ENCODE data around the gene ADAM10. TPM values are rescaled to one million over a fixed set of nuclear protein-coding genes. Genes with fewer than 3 reads are reported as not detected.

ADAM10 gene
- total RNA-seq, 1 donor from 2014 or later, result 85.9 TPM

DNA sequence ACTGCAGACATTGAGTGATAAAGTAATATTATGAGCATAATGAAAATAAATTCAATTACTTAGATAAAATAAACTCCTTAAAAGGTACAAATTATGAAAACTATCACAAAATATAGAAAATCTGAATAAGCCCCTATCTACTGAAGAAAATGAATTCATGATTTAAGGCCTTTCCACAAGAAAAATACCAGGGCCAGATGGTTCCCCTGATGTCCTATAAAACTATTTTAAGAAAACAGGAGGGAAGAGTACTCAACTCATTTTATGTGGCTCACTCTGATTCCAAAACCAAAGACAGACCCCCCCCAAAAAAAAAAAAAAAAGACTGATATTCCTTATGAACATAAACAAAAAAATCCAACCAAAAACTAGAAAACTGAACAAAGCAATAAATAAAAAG lies 59.9 kb downstream of the ADAM10 start:
- no peak for DNase-seq (ENCODE audit: low spot score)
- intact Hi-C loops (cut with DNase I), result no loop called here

DNA sequence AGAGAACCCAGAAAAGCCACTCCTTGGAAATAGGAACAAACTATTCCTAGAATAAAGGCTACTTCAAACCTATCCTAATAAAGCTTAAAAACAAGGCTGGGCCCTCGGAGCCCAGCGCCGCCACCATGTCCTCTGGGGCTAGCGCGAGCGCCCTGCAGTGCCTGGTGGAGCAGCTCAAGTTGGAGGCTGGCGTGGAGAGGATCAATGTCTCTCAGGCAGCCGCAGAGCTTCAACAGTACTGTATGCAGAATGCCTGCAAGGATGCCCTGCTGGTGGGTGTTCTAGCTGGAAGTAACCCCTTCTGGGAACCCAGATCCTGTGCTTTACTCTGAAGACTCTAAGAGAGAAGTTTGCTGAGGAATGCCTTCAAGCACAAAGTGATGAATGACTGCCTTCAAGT lies 63.2 kb downstream of the ADAM10 start:
- intact Hi-C loops (cut with DNase I), result no loop called here
- no peak for DNase-seq (ENCODE audit: low spot score)

DNA sequence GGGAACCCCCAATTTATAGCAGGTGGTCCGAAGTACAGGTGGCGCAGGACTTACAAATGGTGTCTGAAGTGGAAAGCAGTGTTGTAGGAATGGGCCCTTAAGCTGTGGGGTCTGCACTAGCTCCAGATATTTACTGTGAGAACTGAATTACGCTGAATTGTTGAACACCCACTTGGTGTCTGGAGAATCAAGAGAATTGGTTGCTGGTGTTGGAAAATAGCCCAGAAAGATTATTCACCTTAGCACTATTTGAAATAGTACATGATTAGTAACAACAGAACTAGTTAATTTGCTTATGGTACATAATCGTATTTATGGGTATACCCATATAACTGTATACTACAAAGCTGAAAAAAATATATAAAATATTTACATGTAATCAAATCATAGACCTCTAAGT lies 64.8 kb downstream of the ADAM10 start:
- no peak for DNase-seq (ENCODE audit: low spot score)
- intact Hi-C loops (cut with DNase I), result no loop called here

DNA sequence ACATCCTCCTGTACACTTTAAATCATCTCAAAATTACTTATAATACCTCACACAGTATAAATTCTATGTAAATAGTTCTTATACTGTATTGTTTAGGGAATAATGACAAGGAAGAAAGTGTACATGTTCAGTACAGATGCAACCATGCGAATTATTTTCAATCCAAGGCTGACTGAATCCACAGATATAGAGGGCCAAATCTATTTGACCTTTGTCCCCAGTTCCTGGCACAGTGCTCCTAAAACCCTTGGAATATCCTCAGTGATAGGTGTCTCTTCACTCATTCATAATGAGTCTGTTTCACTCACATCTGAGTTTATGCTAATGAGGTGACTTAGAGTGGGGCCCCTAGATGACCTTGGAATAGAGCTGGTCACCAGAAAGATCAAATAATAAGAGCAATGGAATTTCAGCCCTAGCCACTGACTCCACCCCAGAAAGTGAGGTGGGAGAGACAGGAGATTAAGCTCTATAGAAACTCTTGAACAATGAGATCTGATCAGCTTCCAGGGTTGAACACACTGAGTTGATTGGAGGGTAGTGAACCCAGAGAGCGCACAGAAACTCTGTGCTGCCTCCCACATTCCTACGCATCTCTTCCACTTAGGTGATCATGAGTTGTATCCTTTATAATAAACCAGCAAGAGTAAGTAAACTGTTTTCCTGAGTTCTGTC lies 65.3 kb downstream of the ADAM10 start:
- no peak for DNase-seq (ENCODE audit: low spot score)
- intact Hi-C loops (cut with DNase I), result no loop called here

GRCh38 chr15:58682234-58682633 lies 67.3 kb downstream of the ADAM10 start:
- intact Hi-C loops (cut with DNase I), result no loop called here
- DNase-seq (ENCODE audit: low spot score), result no peak

- intact Hi-C loops (cut with DNase I), result no loop called here
- no peak for DNase-seq (ENCODE audit: low spot score)
These were observed 70.8 kb downstream of the ADAM10 start for GRCh38 chr15:58678683-58679082.

DNA sequence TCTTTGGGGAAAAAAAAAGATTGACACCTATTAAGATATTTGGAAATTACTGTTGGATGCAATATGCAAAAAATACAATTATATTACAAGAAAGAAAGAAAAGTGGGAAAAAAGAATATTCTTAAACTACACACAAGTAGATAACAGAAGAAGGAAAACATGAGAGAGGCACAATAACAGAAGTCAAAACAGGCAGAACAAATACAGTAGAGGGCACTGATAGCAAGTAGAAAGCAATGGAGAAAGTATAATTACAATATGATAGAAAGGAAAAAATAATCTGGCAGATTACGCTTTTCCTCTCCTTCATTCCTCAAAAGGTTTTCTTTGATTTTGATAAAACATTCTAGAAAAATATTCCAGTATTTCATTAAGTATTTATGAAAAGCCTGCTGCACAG lies 72.1 kb downstream of the ADAM10 start:
- no peak for DNase-seq (ENCODE audit: low spot score)
- intact Hi-C loops (cut with DNase I), result no loop called here

GRCh38 chr15:58676766-58677165 lies 72.7 kb downstream of the ADAM10 start:
- DNase-seq (ENCODE audit: low spot score), result no peak
- intact Hi-C loops (cut with DNase I), result no loop called here

DNA sequence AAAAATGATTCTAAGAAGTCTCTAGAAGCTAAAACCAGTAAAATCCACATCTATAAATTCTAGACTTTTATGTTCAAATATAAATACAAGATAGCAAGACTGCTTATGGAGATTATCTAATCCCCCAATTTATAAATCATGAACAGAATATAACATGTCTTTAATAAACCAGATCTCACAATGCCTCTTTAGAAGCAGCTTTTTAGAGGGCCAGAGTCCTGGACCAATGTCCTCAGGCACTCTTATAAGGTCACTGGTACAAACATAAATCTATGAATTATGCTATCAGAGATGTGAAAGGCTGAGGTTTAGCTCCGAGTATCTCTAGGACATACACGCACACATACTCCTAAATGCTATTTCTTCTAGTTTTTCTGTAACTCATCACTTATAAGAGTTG lies 78.3 kb downstream of the ADAM10 start:
- DNase-seq (ENCODE audit: low spot score), result no peak
- intact Hi-C loops (cut with DNase I), result loop anchor here (5.0 kb wide), 1 partner anchor 76 kb away; the partner anchor contains the start of gene ADAM10

DNA sequence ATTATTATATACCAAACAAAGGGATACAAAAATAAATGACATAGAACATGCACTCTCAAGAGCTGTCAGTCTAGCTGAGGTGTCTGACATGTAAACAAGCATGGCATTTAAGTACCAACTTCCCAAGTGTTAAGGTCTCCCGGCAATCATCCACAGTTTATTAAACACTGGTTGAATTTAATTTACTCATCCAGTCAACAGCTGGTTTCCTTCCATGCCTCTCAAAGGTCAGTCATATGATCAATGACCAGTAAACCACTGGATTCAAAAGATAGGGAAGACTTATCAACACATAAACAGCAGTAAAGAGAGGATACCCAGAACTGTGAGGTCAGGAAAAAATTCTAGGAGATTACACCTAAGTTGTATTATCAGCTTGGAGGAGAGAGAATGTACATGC lies 80.4 kb downstream of the ADAM10 start:
- intact Hi-C loops (cut with DNase I), result loop anchor here (5.0 kb wide), 1 partner anchor 337 kb away; no protein-coding TSS in a partner anchor
- DNase-seq (ENCODE audit: low spot score), result no peak

GRCh38 chr15:58666957-58667356 lies 82.5 kb downstream of the ADAM10 start:
- intact Hi-C loops (cut with DNase I), result loop anchor here (5.0 kb wide), 1 partner anchor 335 kb away; no protein-coding TSS in a partner anchor

GRCh38 chr15:58665672-58666071 lies 83.8 kb downstream of the ADAM10 start:
- no peak for DNase-seq (ENCODE audit: low spot score)
- intact Hi-C loops (cut with DNase I), result loop anchor here (5.0 kb wide), 1 partner anchor 333 kb away; no protein-coding TSS in a partner anchor

More at GRCh38 chr15:58666957-58667356, 82.5 kb downstream of the ADAM10 start:
- DNase-seq (ENCODE audit: low spot score), result no peak

DNA sequence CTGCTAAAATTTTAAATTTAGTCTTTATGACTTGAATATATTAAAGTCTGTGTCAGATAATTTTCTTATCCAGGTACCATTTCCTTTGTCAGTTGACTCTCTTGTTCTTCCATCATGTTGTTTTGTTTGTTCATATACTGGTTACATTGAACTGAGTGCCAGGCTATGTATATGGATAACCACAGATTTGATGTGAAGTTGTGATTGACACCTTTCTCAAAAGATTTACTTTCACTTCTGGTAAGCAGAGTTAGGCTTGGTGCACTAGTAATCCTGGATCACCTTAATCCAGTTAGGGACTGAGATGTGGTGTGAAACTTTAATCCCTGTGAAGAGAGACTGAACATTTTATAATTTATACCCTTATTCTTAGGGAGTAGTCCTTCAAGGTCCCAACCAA lies 99.4 kb downstream of the ADAM10 start:
- no peak for DNase-seq (ENCODE audit: low spot score)
- intact Hi-C loops (cut with DNase I), result no loop called here

GRCh38 chr15:58649175-58649574 lies 100.3 kb downstream of the ADAM10 start:
- intact Hi-C loops (cut with DNase I), result no loop called here
- DNase-seq (ENCODE audit: low spot score), result no peak

GRCh38 chr15:58643996-58644395 lies 105.5 kb downstream of the ADAM10 start:
- DNase-seq (ENCODE audit: low spot score), result no peak

DNA sequence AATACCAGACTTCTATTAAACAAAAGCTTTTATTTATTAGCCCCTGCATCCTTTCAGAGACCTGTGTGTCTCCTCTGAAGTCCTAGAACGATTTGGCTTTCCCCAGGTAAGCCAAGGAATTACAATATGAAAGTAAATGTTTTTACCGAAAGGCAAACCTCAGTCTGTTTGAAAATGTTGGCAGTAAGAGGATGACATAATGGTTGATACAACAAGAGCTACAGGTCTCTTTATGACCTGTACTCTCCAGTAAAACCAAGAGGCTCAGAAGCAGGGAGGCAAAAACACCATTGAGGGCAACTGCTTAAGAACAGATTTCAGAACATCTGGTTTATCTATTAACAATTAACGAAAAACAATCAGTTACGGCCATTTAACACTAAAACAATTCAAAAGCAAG lies 107.8 kb downstream of the ADAM10 start:
- DNase-seq (ENCODE audit: low spot score), result no peak
- intact Hi-C loops (cut with DNase I), result no loop called here

More at GRCh38 chr15:58643996-58644395, 105.5 kb downstream of the ADAM10 start:
- intact Hi-C loops (cut with DNase I), result no loop called here

- intact Hi-C loops (cut with DNase I), result no loop called here
These were observed 109.5 kb downstream of the ADAM10 start for GRCh38 chr15:58639992-58640391.

DNA sequence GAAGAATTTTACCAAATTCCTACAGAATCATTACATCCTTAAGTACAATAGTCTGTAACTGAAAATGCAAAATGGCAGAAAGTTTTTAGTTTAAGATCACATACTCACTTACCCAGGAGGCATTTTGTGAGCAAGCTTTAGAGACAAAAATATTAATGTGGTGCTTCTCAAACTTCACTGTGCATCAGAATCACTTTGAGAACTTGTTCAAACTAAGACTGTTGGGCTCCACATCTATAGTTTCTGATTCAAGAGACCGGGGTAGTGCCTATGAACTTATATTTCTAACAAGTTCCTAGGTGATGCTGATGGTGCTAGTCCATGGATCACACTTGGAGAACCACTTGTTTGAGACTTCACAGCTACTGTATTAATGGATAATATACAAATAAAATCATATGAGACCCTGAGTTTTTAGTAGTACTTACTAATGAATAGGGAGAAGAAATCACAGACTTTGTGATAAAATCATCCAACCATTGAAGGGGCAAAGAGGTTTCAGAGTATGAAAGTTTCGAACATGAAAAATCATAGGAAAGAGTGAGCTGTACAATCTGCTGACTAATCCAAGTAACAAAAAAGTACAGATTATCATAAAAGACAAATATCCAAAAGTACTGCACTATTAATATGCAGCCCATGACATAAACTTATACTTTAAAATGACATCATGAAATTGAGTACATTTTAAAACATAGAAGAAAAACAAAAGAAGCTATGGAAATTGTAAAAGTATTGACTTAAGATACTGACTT lies 110.3 kb downstream of the ADAM10 start:
- intact Hi-C loops (cut with DNase I), result no loop called here
- DNase-seq (ENCODE audit: low spot score), result no peak

More at GRCh38 chr15:58639992-58640391, 109.5 kb downstream of the ADAM10 start:
- no peak for DNase-seq (ENCODE audit: low spot score)

DNA sequence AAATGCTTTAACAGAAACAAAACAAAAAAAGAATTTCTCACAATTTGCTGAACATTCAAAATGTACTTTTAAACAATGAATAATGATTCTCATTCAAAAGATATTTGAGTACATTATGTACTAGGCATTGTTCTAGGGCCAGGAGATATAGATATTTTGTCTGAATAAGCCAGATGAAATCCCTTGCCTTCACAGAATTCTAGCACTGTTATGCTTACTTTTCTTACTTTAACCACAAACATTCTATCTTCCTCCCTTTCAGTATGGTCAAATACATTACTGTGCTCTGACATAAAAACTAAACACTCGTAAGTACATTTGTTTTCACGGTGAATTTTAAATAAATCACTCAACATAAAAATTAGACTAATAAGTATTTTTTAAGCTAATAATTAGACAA lies 116.7 kb downstream of the ADAM10 start:
- intact Hi-C loops (cut with DNase I), result no loop called here
- no peak for DNase-seq (ENCODE audit: low spot score)

DNA sequence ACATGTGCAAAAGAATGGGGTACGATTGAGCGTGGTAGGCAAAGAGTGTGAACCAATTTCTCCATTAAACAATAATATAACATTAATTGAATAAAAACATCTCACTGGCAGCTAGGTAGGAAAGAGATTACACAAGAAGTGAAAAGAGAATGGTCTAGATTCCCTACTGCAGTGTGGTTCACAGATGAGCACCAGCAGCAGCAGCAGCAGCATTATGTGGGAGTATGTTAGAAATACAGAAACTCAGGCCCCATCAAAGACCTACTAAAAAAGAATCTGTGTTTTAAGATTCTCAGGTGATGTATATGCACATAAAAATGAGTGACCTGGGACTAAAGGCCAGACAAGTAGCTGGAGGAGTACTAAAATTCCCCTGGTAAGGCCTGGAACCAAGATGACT lies 118.2 kb downstream of the ADAM10 start:
- intact Hi-C loops (cut with DNase I), result no loop called here
- no peak for DNase-seq (ENCODE audit: low spot score)

DNA sequence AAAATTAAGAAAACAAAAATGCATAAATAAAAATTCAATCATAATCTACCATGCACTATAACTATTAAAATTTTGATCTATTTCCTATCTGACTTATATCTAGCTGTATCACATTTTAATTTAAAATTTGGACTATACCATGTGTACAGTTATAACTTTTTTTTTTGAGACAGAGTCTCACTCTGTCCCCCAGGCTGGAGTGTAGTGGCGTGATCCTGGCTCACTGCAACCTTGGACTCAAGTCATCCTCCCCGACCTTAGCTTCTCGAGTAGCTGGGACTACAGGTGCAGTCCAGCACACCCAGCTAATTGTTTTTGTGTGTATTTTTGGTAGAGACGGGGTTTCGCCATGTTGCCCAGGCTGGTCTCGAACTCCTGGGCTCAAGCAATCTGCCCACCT lies 119.9 kb downstream of the ADAM10 start:
- DNase-seq (ENCODE audit: low spot score), result no peak
- intact Hi-C loops (cut with DNase I), result no loop called here
